ENCODE measurements around the gene TLL2. TPM values are rescaled to one million over a fixed set of nuclear protein-coding genes. Genes with fewer than 3 reads are reported as not detected.

Gene TLL2
- under 1 TPM; 0.08 to 0.45 (median 0.24) TPM for total RNA-seq (2021; fragmentation: NEBNext Ultra II Directional; extraction: Animal tissue kit (Norgen Biotek cat#: 25700))
- long read RNA-seq, partial matches to known transcripts = 0 of 1 reads
- long read RNA-seq, other reads (novel, unspliced or antisense) = 1 of 1 reads

GRCh38 chr10:96513698-96514561 is at the start of gene TLL2:
Gene TLL2 (minus strand): TSS chr10:96513926. CDS start chr10:96513685, 241 bp downstream.
- H3K4me1 Mint-ChIP-seq (ENCODE audit: low read depth) = peaks cover 52% of the 10 kb centered on the region
- peaks cover 5% of the 10 kb centered on the region; the same call in 1 of the 2 replicates for H3K27me3 Mint-ChIP-seq (ENCODE audit: insufficient read depth)
- no peaks in the 10 kb centered on the region for H3K9me3 Mint-ChIP-seq
- TF ChIP-seq CTCF (IDR thresholded peaks at IDR 0.05) = peak; percentile 84
- DNase-seq = peak; percentile 90
- peak within 1 kb of the TSS; percentile 70 for H3K27ac Mint-ChIP-seq
- H3K4me3 Mint-ChIP-seq = peak within 1 kb of the TSS; percentile 87
- peaks cover 7% of the 10 kb centered on the region; the same call in 1 of the 2 replicates for H3K36me3 Mint-ChIP-seq (ENCODE audit: low read depth)

DNA sequence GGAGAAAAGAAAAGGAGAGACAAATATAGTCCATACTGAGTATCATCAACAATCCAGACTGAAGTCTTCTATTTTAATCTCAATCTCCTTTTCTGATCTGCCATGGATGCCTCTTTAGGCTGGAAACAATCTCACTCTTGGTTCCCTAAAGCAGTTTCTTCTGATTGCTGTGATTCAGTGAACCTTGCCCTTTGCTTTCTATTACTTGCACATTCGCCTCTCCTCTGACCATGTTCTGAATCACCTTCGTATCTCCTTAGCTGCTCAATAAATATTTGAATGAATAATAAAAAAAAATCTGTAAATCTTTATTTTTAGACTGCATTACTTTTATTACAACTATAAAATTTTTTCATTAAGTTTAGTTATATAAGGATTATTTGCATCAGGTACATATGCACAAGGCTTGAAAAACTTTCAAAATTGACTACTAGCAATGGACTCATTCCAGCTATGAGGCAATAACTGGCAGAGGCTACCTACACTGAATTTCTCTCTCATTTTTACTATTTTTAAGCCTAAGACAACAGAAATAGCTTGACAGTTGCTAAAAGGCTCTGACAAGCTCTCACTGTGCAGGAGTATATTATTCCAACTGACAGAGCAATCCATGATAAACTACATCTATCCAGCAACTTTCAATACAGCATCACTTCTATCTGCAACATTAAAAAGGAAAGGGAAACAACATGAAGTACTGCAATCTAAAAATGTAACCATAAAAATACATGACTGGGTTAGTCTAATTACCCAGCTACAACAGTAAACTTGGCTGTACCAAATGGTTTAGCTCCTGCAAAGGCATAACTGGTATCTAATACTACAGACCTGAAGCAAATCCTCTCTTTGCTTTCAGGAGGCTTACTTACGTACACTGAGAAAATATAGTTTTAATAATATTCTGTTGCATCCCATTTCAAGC is 47.5 kb upstream of the TLL2 start:
- no peak for DNase-seq
- H3K27ac Mint-ChIP-seq = peak overlapping the region; percentile 40
- H3K4me1 Mint-ChIP-seq (ENCODE audit: low read depth) = peaks cover 33% of the 10 kb centered on the region
- no peak overlapping the region for H3K4me3 Mint-ChIP-seq
- no peak for TF ChIP-seq CTCF (IDR thresholded peaks at IDR 0.05)
- H3K9me3 Mint-ChIP-seq = no peaks in the 10 kb centered on the region
- no peaks in the 10 kb centered on the region for H3K27me3 Mint-ChIP-seq (ENCODE audit: insufficient read depth)
- peaks cover 30% of the 10 kb centered on the region for H3K36me3 Mint-ChIP-seq (ENCODE audit: low read depth)

GRCh38 chr10:96560489-96560888 is 46.8 kb upstream of the TLL2 start:
- Mint-ChIP-seq H3K4me1 (ENCODE audit: low read depth) (peaks cover 26% of the 10 kb centered on the region), H3K36me3 (ENCODE audit: low read depth) (peaks cover 30% of the 10 kb centered on the region), H3K27ac (peak overlapping the region; percentile 1; the same call in 1 of the 2 replicates), H3K4me3 (no peak overlapping the region), H3K27me3 (ENCODE audit: insufficient read depth) (no peaks in the 10 kb centered on the region), H3K9me3 (no peaks in the 10 kb centered on the region)
- no peak for TF ChIP-seq CTCF (IDR thresholded peaks at IDR 0.05)
- no peak for DNase-seq

DNA sequence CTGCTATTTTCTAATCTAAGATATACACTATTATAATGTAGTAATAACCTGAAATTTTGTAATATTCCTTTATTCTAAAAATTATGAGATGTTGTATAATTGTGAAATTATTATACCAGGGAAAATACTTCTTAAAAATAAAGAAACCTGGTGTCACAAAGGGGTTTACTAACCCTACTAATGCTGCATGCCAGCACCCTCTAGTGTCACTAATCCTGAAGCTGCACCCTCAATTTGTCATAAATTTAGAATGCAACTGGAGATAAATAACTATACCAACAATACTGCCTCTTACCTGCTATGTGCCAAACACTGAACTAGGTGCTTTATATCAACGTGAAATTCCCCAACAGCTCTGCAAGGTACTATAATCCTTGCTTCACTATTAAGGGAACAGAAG is 42.3 kb upstream of the TLL2 start:
- Mint-ChIP-seq H3K4me1 (ENCODE audit: low read depth) (peaks cover 8% of the 10 kb centered on the region), H3K27ac (no peak overlapping the region), H3K27me3 (ENCODE audit: insufficient read depth) (no peaks in the 10 kb centered on the region), H3K36me3 (ENCODE audit: low read depth) (peaks cover 31% of the 10 kb centered on the region), H3K9me3 (no peaks in the 10 kb centered on the region), H3K4me3 (no peak overlapping the region)
- peak; percentile 25 for DNase-seq
- peak; percentile 68 for TF ChIP-seq CTCF (IDR thresholded peaks at IDR 0.05)

DNA sequence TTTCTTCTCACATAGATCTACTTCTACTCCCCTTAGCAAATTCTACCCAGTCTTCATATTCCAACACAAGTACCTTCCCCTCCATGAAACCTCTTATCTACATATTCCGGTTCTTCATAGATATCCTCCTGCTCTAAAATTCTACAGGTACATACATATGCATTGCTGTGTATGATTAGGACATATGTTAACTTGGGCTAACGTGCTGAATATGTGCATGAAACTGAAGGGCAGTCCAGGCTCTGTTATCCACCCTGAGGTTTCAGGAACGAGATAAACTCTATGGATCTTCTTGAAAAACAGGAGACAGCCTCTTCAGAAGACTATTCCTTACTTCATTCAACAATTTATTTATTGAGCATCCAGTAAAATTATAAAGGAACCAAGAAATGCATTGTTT is 41.6 kb upstream of the TLL2 start:
- H3K4me3 Mint-ChIP-seq = no peak overlapping the region
- no peaks in the 10 kb centered on the region for H3K27me3 Mint-ChIP-seq (ENCODE audit: insufficient read depth)
- no peak overlapping the region for H3K27ac Mint-ChIP-seq
- TF ChIP-seq CTCF (IDR thresholded peaks at IDR 0.05) = no peak
- peaks cover 25% of the 10 kb centered on the region for H3K36me3 Mint-ChIP-seq (ENCODE audit: low read depth)
- DNase-seq = no peak
- H3K4me1 Mint-ChIP-seq (ENCODE audit: low read depth) = peaks cover 2% of the 10 kb centered on the region
- H3K9me3 Mint-ChIP-seq = no peaks in the 10 kb centered on the region
